HCT116 (cell line): ENCODE measurements around the gene DDX19B. TPM values are rescaled to one million over a fixed set of nuclear protein-coding genes. Genes with fewer than 3 reads are reported as not detected.
"Not testable (repeated sequence)": the region's sequence is repeated elsewhere in the genome, so short reads cannot be mapped to it uniquely, and the experiment has no call there.

Experiments used
- ATAC-seq: fragments of 200-7000 bp; cut with Tn5 transposase; 2 replicates; pipeline ENCODE4 v1.9.1; 2020; ENCODE audit warnings: mild to moderate bottlenecking, moderate library complexity
- BruUV-seq: library from RNA; stranded (reverse); fragments of 400-500 nt; replicated peaks from 2 replicates; lab custom pipeline; 2021; lab: Mats Ljungman, UMichigan
- CTCF ChIA-PET: fragments of 300-600 bp; sonication (Branson Sonifier 250); formaldehyde crosslinking; loops from one replicate; lab custom pipeline; 2021; ENCODE audit warnings: antibody characterized with exemption; lab: Charles Lee
- POLR2A ChIA-PET: fragments of 300-600, 350-600 bp; sonication (Branson Sonifier 250); formaldehyde crosslinking; loops from one replicate; lab custom pipeline; 2021; ENCODE audit warnings: antibody characterized with exemption; lab: Charles Lee
- RAD21 ChIA-PET, 2 experiments: fragments of 300-600 bp; sonication (Branson Sonifier 250); formaldehyde crosslinking; loops; one replicate each; lab custom pipeline; 2023; ENCODE audit warnings: low total read pairs in 2 of 2; ENCODE audit not compliant: uncharacterized antibody in 2 of 2, unreplicated experiment in 2 of 2, low non-redundant PET in 1 of 2; lab: Charles Lee
- DNase-seq: peaks from one replicate; pipeline ENCODE4 v3.0.0-alpha.2; 2010; ENCODE audit warnings: low read depth, low spot score
- H2AFZ ChIP-seq: fragments of 200-600 bp; shearing (Covaris generic), sonication (generic); 2 replicates; pipeline ENCODE4 v1.6.1; 2017; ENCODE audit warnings: low read depth, mixed run types, mixed read lengths, antibody characterized with exemption, low read length; ENCODE audit not compliant: poor library complexity, severe bottlenecking
- H3K27ac ChIP-seq: 2 replicates; pipeline ENCODE4 v1.5.1; 2012; ENCODE audit warnings: low read depth, low read length
- H3K27me3 ChIP-seq: fragments of 200-600 bp; sonication (generic); 2 replicates; pipeline ENCODE4 v1.6.1; 2016; ENCODE audit warnings: mixed run types, low read length, mixed read lengths; ENCODE audit not compliant: insufficient read depth
- H3K36me3 ChIP-seq, 2 experiments: fragments of 200-500 bp in 1 of 2; fragments of 200-600 bp in 1 of 2; sonication (Bioruptor generic) in 1 of 2; sonication (generic) in 1 of 2; 2 replicates each; pipeline versions ENCODE4 v1.5.1 to v1.6.1; 2014 to 2016; ENCODE audit warnings: low read length in 2 of 2, inconsistent platforms in 1 of 2, mixed read lengths in 1 of 2, mixed run types in 1 of 2; ENCODE audit not compliant: insufficient read depth in 2 of 2, control insufficient read depth in 1 of 2
- H3K4me1 ChIP-seq, 2 experiments: fragments of 200-600 bp in 1 of 2; sonication (generic) in 1 of 2; 2 replicates each; pipeline versions ENCODE4 v1.5.1 to v1.6.1; 2012 to 2017; ENCODE audit warnings: low read length in 2 of 2, inconsistent platforms in 1 of 2, mild to moderate bottlenecking in 1 of 2, mixed read lengths in 1 of 2, mixed run types in 1 of 2, moderate library complexity in 1 of 2; ENCODE audit not compliant: insufficient read depth in 2 of 2, control insufficient read depth in 1 of 2
- H3K4me2 ChIP-seq: fragments of 200-600 bp; sonication (generic); 2 replicates; pipeline ENCODE4 v1.6.1; 2017; ENCODE audit warnings: mixed run types, low read length, mixed read lengths
- H3K4me3 ChIP-seq, 2 experiments: fragments of 200-600 bp in 1 of 2; sonication (generic) in 1 of 2; replicated peaks in 1 of 2; 2 replicates each; pipeline ENCODE4 v1.5.1; 2011 to 2016; ENCODE audit warnings: low read length in 2 of 2, control low read depth in 1 of 2, low read depth in 1 of 2, mild to moderate bottlenecking in 1 of 2, mixed read lengths in 1 of 2, mixed run types in 1 of 2
- H3K79me2 ChIP-seq: fragments of 200-600 bp; sonication (generic); 2 replicates; pipeline ENCODE4 v1.6.1; 2017; ENCODE audit warnings: mild to moderate bottlenecking, mixed run types, low read length, moderate library complexity, mixed read lengths; ENCODE audit not compliant: insufficient read depth
- H3K9ac ChIP-seq: fragments of 200-600 bp; sonication (generic); 2 replicates; pipeline ENCODE4 v1.6.1; 2016; ENCODE audit warnings: low read length, mixed read lengths
- H3K9me2 ChIP-seq: fragments of 200-600 bp; sonication (generic), shearing (Covaris generic); 2 replicates; pipeline ENCODE4 v1.6.1; 2017; ENCODE audit warnings: mixed run types, mild to moderate bottlenecking, moderate library complexity; ENCODE audit not compliant: insufficient read depth
- H3K9me3 ChIP-seq, 2 experiments: fragments of 200-500 bp in 1 of 2; fragments of 200-600 bp in 1 of 2; sonication (Bioruptor generic) in 1 of 2; sonication (generic) in 1 of 2; 2 replicates each; pipeline ENCODE4 v1.6.1; 2014 to 2017; ENCODE audit warnings: low read length in 2 of 2, mixed read lengths in 2 of 2, inconsistent platforms in 1 of 2, low read depth in 1 of 2, mild to moderate bottlenecking in 1 of 2, mixed run types in 1 of 2, moderate library complexity in 1 of 2; ENCODE audit not compliant: control insufficient read depth in 1 of 2, insufficient read depth in 1 of 2
- H4K20me1 ChIP-seq: fragments of 200-600 bp; sonication (generic), shearing (Covaris generic); 2 replicates; pipeline ENCODE4 v1.6.1; 2017; ENCODE audit warnings: mixed run types, mild to moderate bottlenecking, moderate library complexity; ENCODE audit not compliant: insufficient read depth
- CBX3 ChIP-seq: IDR thresholded peaks from 2 replicates; pipeline ENCODE4 v1.6.1; 2012; ENCODE audit warnings: low read depth
- ELF1 ChIP-seq: IDR thresholded peaks from 2 replicates; pipeline ENCODE4 v1.6.1; 2012; ENCODE audit warnings: low read depth, borderline replicate concordance
- EZH2phosphoT487 ChIP-seq: fragments of 200-600 bp; IDR thresholded peaks from 2 replicates; pipeline ENCODE4 v1.6.1; 2018; ENCODE audit warnings: antibody characterized with exemption, borderline replicate concordance
- FOSL1 ChIP-seq: IDR thresholded peaks from 2 replicates; pipeline ENCODE4 v1.6.1; 2012; ENCODE audit warnings: low read depth
- MAX ChIP-seq: IDR thresholded peaks from 2 replicates; pipeline ENCODE4 v1.6.1; 2012
- POLR2A ChIP-seq: IDR thresholded peaks from 2 replicates; pipeline ENCODE4 v1.7.0; 2011; ENCODE audit warnings: borderline replicate concordance; ENCODE audit not compliant: insufficient read depth, insufficient read length; ENCODE audit errors: extremely low read depth
- POLR2AphosphoS5 ChIP-seq: IDR thresholded peaks from 2 replicates; pipeline ENCODE4 v1.6.1; 2011; ENCODE audit warnings: mild to moderate bottlenecking, low read depth, low read length, moderate library complexity
- RAD21 ChIP-seq: IDR thresholded peaks from 2 replicates; pipeline ENCODE4 v1.6.1; 2012; ENCODE audit warnings: low read depth, mild to moderate bottlenecking
- SIN3A ChIP-seq: IDR thresholded peaks from 2 replicates; pipeline ENCODE4 v1.6.1; 2012; ENCODE audit warnings: low read depth
- SRF ChIP-seq: IDR thresholded peaks from 2 replicates; pipeline ENCODE4 v1.6.1; 2012; ENCODE audit warnings: low read depth
- YY1 ChIP-seq: IDR thresholded peaks from 2 replicates; pipeline ENCODE4 v1.6.1; 2011; ENCODE audit warnings: low read length, low read depth, moderate library complexity, mild to moderate bottlenecking; ENCODE audit not compliant: insufficient replicate concordance; ENCODE audit errors: extremely low read depth
- intact Hi-C: fragments of 100-400 bp; cut with micrococcal nuclease; formaldehyde crosslinking; loops from 2 replicates; pipeline ENCODE4 v1.10.0; 2022
- total RNA-seq: library from RNA; stranded (reverse); gene quantifications from one replicate; pipeline ENCODE4 v1.2.1, GENCODE V29; 2021; ENCODE audit not compliant: unreplicated experiment

DDX19B gene
- total RNA-seq, 1 experiment from 2014 or later = 36.6 TPM

- ChIA-PET POLR2A (no interaction called here), RAD21 (no interaction called here)
- no peaks in the 10 kb centered on the region for H3K9me2 ChIP-seq
- peak overlapping the region; percentile 7; the same call in 1 of the 2 replicates for H3K9ac ChIP-seq
- no TSS peak for BruUV-seq
- no peak overlapping the region for H2AFZ ChIP-seq
- H4K20me1 ChIP-seq = no peaks in the 10 kb centered on the region
- peak overlapping the region in 1 of 2 experiments; percentile 12; a peak in 1 of 4 replicates for H3K4me3 ChIP-seq
- peaks cover 66% of the 10 kb centered on the region for H3K79me2 ChIP-seq
- peak; percentile 75 for ATAC-seq
- H3K27me3 ChIP-seq = no peaks in the 10 kb centered on the region
- H3K9me3 ChIP-seq = peaks cover 0 to 5% of the 10 kb centered on the region in 2 experiments; a peak in 1 of 4 replicates
- H3K4me1 ChIP-seq = peaks cover 11 to 12% of the 10 kb centered on the region in 2 experiments
- H3K4me2 ChIP-seq = peak overlapping the region; percentile 61
- TF ChIP-seq EZH2phosphoT487 (no peak), SRF (no peak), YY1 (no peak), MAX (no peak), POLR2A (no peak), RAD21 (no peak)
- TF ChIP-seq, all 23 proteins: peak for 0
- Histone ChIP-seq H3K36me3 (peaks cover 0 to 4% of the 10 kb centered on the region in 2 experiments; a peak in 1 of 4 replicates), H3K27ac (peak overlapping the region; percentile 6; the same call in 1 of the 2 replicates)
- DNase-seq = no peak
- CTCF ChIA-PET = no interaction called here
- intact Hi-C loops = no loop called here
Measured at GRCh38 chr16:70304892-70305448, 6.0 kb downstream of the DDX19B start.

- DNase-seq (no peak), ATAC-seq (no peak)
- no peaks in the 10 kb centered on the region for H3K9me2 ChIP-seq
- intact Hi-C loops = no loop called here
- POLR2A ChIA-PET = interaction anchor here (2.3 kb wide), 1 partner anchor 18 kb away, joined by 8 read pairs; the partner anchor contains the start of gene AARS1
- no peak overlapping the region for H2AFZ ChIP-seq
- no peak overlapping the region for H3K9ac ChIP-seq
- TF ChIP-seq CBX3 (no peak), POLR2AphosphoS5 (no peak), SIN3A (no peak), FOSL1 (no peak), ELF1 (no peak)
- TF ChIP-seq, all 23 proteins: peak for 0
- Histone ChIP-seq H3K9me3 (no peaks in the 10 kb centered on the region), H3K27ac (no peak overlapping the region), H3K36me3 (no peaks in the 10 kb centered on the region; a peak in 1 of 4 replicates), H4K20me1 (no peaks in the 10 kb centered on the region), H3K79me2 (peaks cover 47% of the 10 kb centered on the region), H3K4me3 (no peak overlapping the region), H3K27me3 (no peaks in the 10 kb centered on the region), H3K4me1 (peaks cover 11% of the 10 kb centered on the region in 2 experiments), H3K4me2 (no peak overlapping the region)
- RAD21 ChIA-PET = no interaction called here
- CTCF ChIA-PET = no interaction called here
- BruUV-seq = no TSS peak
Measured at GRCh38 chr16:70306880-70307279, 7.9 kb downstream of the DDX19B start.

- H3K27ac ChIP-seq, RAD21 ChIA-PET, H3K27me3 ChIP-seq, H4K20me1 ChIP-seq, H3K4me3 ChIP-seq, H2AFZ ChIP-seq, H3K9me3 ChIP-seq, ATAC-seq, intact Hi-C loops, BruUV-seq, H3K9ac ChIP-seq, H3K9me2 ChIP-seq, CTCF ChIA-PET, H3K4me2 ChIP-seq, H3K36me3 ChIP-seq, DNase-seq: not testable (repeated sequence)
- Histone ChIP-seq H3K4me1 (peaks cover 11% of the 10 kb centered on the region in 2 experiments), H3K79me2 (peaks cover 44% of the 10 kb centered on the region)
- POLR2A ChIA-PET = interaction anchor here (2.3 kb wide), 1 partner anchor 18 kb away, joined by 8 read pairs; the partner anchor contains the start of gene AARS1
Measured at GRCh38 chr16:70307726-70308125, 8.7 kb downstream of the DDX19B start.
